ENCODE results near the gene UNK.

The UNK gene

GRCh38 chr17:75832652-75833400, 48.2 kb downstream of the UNK start:
- no peak for DNase-seq (ENCODE audit: low read depth in 2 of 2)

GRCh38 chr17:75834279-75834920, 49.8 kb downstream of the UNK start:
- no peak for DNase-seq (ENCODE audit: low read depth in 2 of 2)

GRCh38 chr17:75834928-75835653, 50.5 kb downstream of the UNK start:
- DNase-seq (ENCODE audit: low read depth in 2 of 2) = no peak

- no peak for DNase-seq (ENCODE audit: low read depth in 2 of 2)
Measured at GRCh38 chr17:75835654-75835987, 51.0 kb downstream of the UNK start.

GRCh38 chr17:75836605-75837004, 52.0 kb downstream of the UNK start:
- no peak for DNase-seq (ENCODE audit: low read depth in 2 of 2)

GRCh38 chr17:75837899-75838298, 53.3 kb downstream of the UNK start:
- no peak for DNase-seq (ENCODE audit: low read depth in 2 of 2)

- DNase-seq (ENCODE audit: low read depth in 2 of 2) = no peak
Measured at GRCh38 chr17:75838410-75838809, 53.8 kb downstream of the UNK start.

- no peak for DNase-seq (ENCODE audit: low read depth in 2 of 2)
Measured at GRCh38 chr17:75839942-75840798, 55.6 kb downstream of the UNK start.

GRCh38 chr17:75840799-75841164, 56.2 kb downstream of the UNK start:
- DNase-seq (ENCODE audit: low read depth in 2 of 2) = no peak

GRCh38 chr17:75842411-75842810, 57.8 kb downstream of the UNK start:
- DNase-seq (ENCODE audit: low read depth in 2 of 2) = no peak

- peak in 1 of 2 experiments; percentile 26 for DNase-seq (ENCODE audit: low read depth in 2 of 2)
Measured at GRCh38 chr17:75842963-75843576, 58.5 kb downstream of the UNK start.

GRCh38 chr17:75843577-75844529, 59.2 kb downstream of the UNK start, which contains the start of gene UNC13D:
Gene UNC13D, minus strand, starts transcription at chr17:75844404. Its CDS starts 67 bp downstream, at chr17:75844337.
- DNase-seq (ENCODE audit: low read depth in 2 of 2) = peak; percentile 39 to 49

GRCh38 chr17:75844530-75845057, 60.0 kb downstream of the UNK start:
- DNase-seq (ENCODE audit: low read depth in 2 of 2) = no peak

GRCh38 chr17:75845058-75845711, 60.6 kb downstream of the UNK start:
- peak in 1 of 2 experiments; percentile 69 for DNase-seq (ENCODE audit: low read depth in 2 of 2)

- DNase-seq (ENCODE audit: low read depth in 2 of 2) = no peak
Measured at GRCh38 chr17:75845933-75846691, 61.5 kb downstream of the UNK start.

GRCh38 chr17:75846692-75847613, 62.3 kb downstream of the UNK start:
- no peak for DNase-seq (ENCODE audit: low read depth in 2 of 2)

Data from stimulated activated CD4-positive, alpha-beta T cell treated with anti-CD3 and anti-CD28 coated beads, Interleukin-12 subunit alpha, Interleukin-12 subunit beta, amount 100 ng/mL, for 24 hours (primary cell).